ENCODE measurements around the gene ZNF778. TPM values are rescaled to one million over a fixed set of nuclear protein-coding genes. Genes with fewer than 3 reads are reported as not detected.

The ZNF778 gene
- total RNA-seq, 2 experiments from 2014 or later: 8.9 to 9.6 TPM

DNA sequence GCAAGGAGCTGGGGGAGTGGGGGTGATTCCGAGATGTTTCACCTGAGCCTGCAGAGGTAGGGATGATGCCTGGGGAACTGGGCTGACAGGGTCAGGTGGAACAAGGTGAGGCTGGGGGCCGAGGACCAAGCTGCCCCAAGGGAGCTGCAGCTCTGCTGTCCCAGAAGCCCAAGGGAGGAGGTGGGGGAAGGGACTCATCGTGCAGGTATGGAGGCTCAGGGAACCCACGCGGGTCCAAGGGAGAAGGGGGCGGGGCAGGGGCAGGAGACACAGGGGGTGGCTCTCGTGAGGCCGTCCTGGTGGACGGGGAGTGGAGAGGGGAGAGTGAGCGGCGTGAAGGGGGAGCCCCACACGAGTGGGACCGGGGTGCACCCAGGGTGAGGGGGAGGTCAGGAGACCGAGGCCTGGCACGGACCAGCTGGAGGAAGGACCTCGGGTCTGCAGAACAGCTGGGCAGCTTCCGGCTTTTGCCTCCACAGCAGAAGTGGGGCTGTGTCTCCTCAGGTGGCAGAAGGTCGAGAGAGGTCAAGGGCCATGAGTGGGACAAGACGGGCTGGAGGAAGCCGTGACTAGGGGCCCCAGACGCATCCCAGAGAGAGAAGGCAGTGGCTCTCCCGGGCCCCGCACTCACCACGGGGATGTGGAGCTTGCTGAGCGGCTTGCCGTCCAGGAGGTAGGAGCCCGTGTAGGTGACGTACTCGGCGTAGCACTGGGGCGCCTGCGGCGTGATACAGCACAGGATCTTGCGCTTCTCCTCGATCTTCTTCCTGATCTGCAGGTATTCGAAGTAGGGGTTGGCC lies 61.1 kb downstream of the ZNF778 start:
- Mint-ChIP-seq H3K4me1 (no peaks in the 10 kb centered on the region), H3K27me3 (no peaks in the 10 kb centered on the region), H3K9me3 (no peaks in the 10 kb centered on the region), H3K27ac (no peak overlapping the region), H3K4me3 (no peak overlapping the region), H3K36me3 (peaks cover 4% of the 10 kb centered on the region)
- DNase-seq: no peak

DNA sequence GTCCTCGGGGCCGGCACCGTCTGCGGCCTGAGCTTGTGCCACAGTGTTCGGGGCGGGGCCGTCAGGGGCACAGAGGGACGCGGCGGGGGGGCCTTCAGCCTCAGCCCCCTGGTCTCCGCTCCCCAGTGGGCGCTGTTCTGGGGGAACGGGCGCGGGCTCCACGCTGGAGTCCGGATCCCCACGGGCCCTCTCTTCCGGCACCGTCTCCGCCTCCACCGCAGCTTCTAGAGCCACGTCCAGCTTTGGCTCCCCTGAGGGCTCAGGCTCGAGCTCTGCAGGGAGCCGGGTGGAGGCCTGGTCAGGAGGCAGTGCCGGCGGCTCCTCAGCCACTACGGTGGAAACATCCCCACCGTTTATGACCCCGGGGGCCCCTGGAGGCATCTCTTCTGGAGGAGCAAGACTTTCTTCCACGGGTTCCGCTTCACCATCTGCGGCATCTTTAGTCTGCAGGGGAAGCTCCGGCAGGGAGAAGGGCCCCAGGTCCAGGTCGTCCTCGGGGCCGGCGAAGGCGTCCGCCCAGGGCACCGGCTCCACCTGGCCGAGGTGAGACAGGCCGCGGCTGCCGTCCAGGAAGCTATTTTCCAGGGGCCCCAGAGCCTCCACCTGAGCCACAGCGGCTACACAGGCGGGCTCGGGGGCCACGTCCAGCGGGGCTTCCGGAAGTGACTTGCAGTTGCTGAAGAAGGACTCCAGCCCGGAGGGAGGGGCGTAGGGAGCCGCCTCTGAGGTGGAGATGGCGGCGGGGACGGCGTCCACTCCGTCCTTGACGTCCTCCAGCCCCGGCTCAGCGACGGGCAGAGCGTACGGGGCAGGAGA lies 62.4 kb downstream of the ZNF778 start:
- no peaks in the 10 kb centered on the region for H3K27me3 Mint-ChIP-seq
- no peak overlapping the region for H3K27ac Mint-ChIP-seq
- H3K4me3 Mint-ChIP-seq: no peak overlapping the region
- DNase-seq: no peak
- H3K36me3 Mint-ChIP-seq: peaks cover 2% of the 10 kb centered on the region
- H3K4me1 Mint-ChIP-seq: no peaks in the 10 kb centered on the region
- H3K9me3 Mint-ChIP-seq: no peaks in the 10 kb centered on the region

GRCh38 chr16:89280546-89281188 lies 63.2 kb downstream of the ZNF778 start:
- Mint-ChIP-seq H3K27ac (no peak overlapping the region), H3K9me3 (no peaks in the 10 kb centered on the region), H3K4me1 (no peaks in the 10 kb centered on the region), H3K4me3 (no peak overlapping the region), H3K36me3 (peaks cover 2% of the 10 kb centered on the region), H3K27me3 (no peaks in the 10 kb centered on the region)
- DNase-seq: no peak

DNA sequence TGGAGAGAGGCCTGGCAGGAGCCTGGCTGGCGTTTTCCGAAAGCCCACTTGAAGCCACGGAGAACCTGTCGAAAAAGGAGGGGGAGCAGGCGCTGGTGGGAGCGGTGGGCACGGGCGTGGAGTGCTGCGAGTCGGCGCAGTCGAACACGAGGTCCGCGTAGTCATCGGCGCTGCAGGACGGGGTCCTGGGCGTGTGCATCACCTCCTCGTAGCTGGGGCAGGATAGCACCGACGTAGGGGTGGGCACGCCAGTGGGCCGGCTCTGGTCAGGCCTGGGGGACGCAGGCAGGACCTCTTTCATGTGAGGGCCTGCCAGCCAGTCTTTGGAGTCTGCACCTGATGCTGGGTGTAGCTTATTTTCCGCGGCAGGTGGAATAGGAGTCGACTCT lies 63.7 kb downstream of the ZNF778 start:
- no peak overlapping the region for H3K27ac Mint-ChIP-seq
- no peak for DNase-seq
- no peaks in the 10 kb centered on the region for H3K27me3 Mint-ChIP-seq
- H3K4me3 Mint-ChIP-seq: no peak overlapping the region
- no peaks in the 10 kb centered on the region for H3K9me3 Mint-ChIP-seq
- H3K4me1 Mint-ChIP-seq: no peaks in the 10 kb centered on the region
- H3K36me3 Mint-ChIP-seq: peaks cover 2% of the 10 kb centered on the region

DNA sequence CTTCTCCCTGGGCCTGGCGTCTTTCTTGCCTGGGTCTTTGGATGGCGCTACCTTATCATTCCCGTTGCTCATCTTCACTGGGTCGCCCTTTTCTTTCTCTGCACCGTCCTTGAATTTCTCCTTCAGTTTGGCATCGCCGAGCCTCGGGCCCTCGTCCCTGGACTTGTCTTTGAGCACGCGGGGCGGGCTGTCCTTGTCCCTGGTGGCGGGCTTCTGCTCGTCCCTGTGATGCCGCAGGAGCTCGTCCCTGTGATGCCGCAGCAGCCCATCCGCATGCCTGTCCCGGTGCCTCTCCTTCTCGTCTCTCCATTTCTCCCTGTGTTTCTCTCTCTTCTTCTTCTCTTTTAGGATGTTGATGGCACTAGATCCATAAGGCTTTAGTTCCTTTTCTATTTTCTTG lies 64.3 kb downstream of the ZNF778 start:
- Mint-ChIP-seq H3K4me3 (no peak overlapping the region), H3K36me3 (peaks cover 3% of the 10 kb centered on the region), H3K27ac (no peak overlapping the region), H3K27me3 (no peaks in the 10 kb centered on the region), H3K9me3 (no peaks in the 10 kb centered on the region), H3K4me1 (no peaks in the 10 kb centered on the region)
- no peak for DNase-seq

GRCh38 chr16:89282523-89282922 lies 65.0 kb downstream of the ZNF778 start:
- Mint-ChIP-seq H3K4me3 (no peak overlapping the region), H3K9me3 (no peaks in the 10 kb centered on the region), H3K36me3 (peaks cover 3% of the 10 kb centered on the region), H3K4me1 (no peaks in the 10 kb centered on the region), H3K27me3 (no peaks in the 10 kb centered on the region), H3K27ac (no peak overlapping the region)
- DNase-seq: no peak

DNA sequence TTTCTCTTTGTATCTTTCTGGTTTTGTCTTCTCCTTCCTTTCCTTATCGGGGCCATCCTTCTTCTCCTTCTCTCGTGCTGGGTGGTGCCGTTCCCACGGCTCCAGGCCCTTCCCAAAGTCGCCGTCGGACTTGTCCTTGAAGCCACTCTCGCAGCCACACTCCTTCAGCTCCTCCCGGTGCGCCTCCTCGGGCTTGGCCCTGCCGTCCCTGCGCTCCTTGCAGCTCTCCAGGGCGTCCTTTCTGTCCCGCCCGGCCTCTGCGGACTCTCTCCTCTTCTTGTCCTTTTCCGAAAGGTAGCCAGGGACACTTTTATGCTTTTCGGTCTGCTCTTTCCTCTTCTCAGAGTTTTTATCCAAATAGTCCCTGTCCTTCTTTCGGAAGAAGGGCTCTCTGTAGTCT lies 65.9 kb downstream of the ZNF778 start:
- Mint-ChIP-seq H3K27me3 (no peaks in the 10 kb centered on the region), H3K9me3 (no peaks in the 10 kb centered on the region), H3K4me3 (no peak overlapping the region), H3K4me1 (no peaks in the 10 kb centered on the region), H3K27ac (no peak overlapping the region), H3K36me3 (peaks cover 4% of the 10 kb centered on the region)
- no peak for DNase-seq

DNA sequence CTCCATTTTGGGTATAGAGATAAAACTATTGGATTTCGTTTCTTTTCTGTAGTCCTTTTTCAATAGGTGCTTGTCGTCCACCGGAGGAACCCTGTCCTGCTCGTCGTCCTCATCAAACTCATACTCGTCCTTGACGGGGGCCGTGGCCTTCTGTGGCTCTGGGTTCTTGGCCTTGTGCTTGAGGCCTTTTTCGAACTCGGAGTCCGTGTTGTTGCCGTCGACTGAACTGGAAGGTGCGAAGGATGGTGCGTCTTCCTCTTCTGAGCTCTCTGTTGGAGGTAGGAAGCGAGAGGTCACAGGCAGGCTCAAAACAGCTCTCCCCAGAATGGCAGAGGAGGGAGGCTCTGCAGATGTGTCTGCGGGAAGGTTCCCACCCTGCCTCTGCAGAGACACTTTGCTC lies 67.9 kb downstream of the ZNF778 start:
- Mint-ChIP-seq H3K27me3 (no peaks in the 10 kb centered on the region), H3K4me3 (no peak overlapping the region), H3K4me1 (peaks cover 4% of the 10 kb centered on the region), H3K9me3 (no peaks in the 10 kb centered on the region), H3K36me3 (peaks cover 4% of the 10 kb centered on the region), H3K27ac (no peak overlapping the region)
- no peak for DNase-seq

DNA sequence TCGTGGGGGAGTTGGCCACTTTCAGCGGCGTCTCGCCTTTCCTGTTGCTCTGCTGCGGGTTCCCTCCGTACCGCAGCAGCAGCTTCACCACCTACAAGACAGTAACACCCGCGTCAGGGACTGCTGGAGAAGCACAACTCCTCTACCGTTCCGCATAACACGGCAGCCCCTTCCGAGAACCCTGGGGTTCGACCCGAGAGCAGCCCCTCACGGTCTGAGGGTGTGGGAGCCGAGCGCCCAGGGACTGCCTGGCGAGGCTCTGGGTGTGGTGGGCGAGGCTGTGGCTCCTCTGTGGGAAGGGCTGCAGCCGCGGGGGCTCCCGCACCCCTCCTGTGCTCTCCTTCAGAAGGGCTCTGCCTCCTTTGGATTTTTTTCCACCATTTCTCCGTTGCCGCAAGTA lies 68.6 kb downstream of the ZNF778 start:
- DNase-seq: no peak
- no peaks in the 10 kb centered on the region for H3K9me3 Mint-ChIP-seq
- peaks cover 6% of the 10 kb centered on the region for H3K36me3 Mint-ChIP-seq
- no peak overlapping the region for H3K4me3 Mint-ChIP-seq
- peaks cover 4% of the 10 kb centered on the region for H3K4me1 Mint-ChIP-seq
- H3K27me3 Mint-ChIP-seq: no peaks in the 10 kb centered on the region
- H3K27ac Mint-ChIP-seq: no peak overlapping the region

Other genes with a start within 250 kb of the ZNF778 start
- gene CBFA2T3, start 240.5 kb upstream of the ZNF778 start, total RNA-seq: under 1 TPM; 0.28 to 0.56 TPM
- gene ACSF3, start 123.9 kb upstream of the ZNF778 start, total RNA-seq: 10 to 100 TPM; 32.1 to 38.4 TPM
- not detected for gene CDH15, start 46.0 kb upstream of the ZNF778 start, total RNA-seq
- gene SLC22A31, start 17.2 kb upstream of the ZNF778 start, total RNA-seq: not detected

Data from activated naive CD8-positive, alpha-beta T cell treated with anti-CD3 and anti-CD28 coated beads for 36 hours (primary cell).